OCI-LY3 (cell line): ENCODE measurements around the gene XPA.

Experiments
- H2AFZ ChIP-seq: fragments of 200-600, 300-600 bp; shearing (Covaris generic); 2 replicates; pipeline ENCODE4 v1.6.0; 2014; ENCODE audit warnings: antibody characterized with exemption, low read depth, low read length
- H3K27ac ChIP-seq: fragments of 200-600, 300-600 bp; sonication (generic); 2 replicates; pipeline ENCODE4 v1.5.1; 2014; ENCODE audit warnings: mild to moderate bottlenecking, low read length, moderate library complexity, mixed read lengths
- H3K27me3 ChIP-seq: fragments of 200-600, 300-600 bp; sonication (generic); 2 replicates; pipeline ENCODE4 v1.6.1; 2014; ENCODE audit warnings: low read depth, low read length, mixed read lengths
- H3K36me3 ChIP-seq: fragments of 200-600, 300-600 bp; sonication (generic); replicated peaks from 2 replicates; pipeline ENCODE3; 2014; ENCODE audit warnings: low read depth, low read length, mixed read lengths
- H3K4me1 ChIP-seq: fragments of 300-600, 200-600 bp; sonication (generic); 2 replicates; pipeline ENCODE4 v1.6.1; 2014; ENCODE audit warnings: low read length, mixed read lengths
- H3K4me2 ChIP-seq: fragments of 200-600, 300-600 bp; sonication (generic); 2 replicates; pipeline ENCODE4 v1.6.1; 2014; ENCODE audit warnings: low read length, mixed read lengths
- H3K4me3 ChIP-seq: fragments of 300-600, 200-600 bp; sonication (generic); 2 replicates; pipeline ENCODE4 v1.5.1; 2014; ENCODE audit warnings: antibody characterized with exemption, mild to moderate bottlenecking, low read length, moderate library complexity
- H3K79me2 ChIP-seq: fragments of 300-600, 200-600 bp; shearing (Covaris generic); 2 replicates; pipeline ENCODE4 v1.6.1; 2014; ENCODE audit warnings: mild to moderate bottlenecking, low read length, mixed read lengths
- H3K9ac ChIP-seq: fragments of 300-600, 200-600 bp; shearing (Covaris generic); 2 replicates; pipeline ENCODE4 v1.6.0; 2014; ENCODE audit warnings: mild to moderate bottlenecking, low read length, moderate library complexity
- H3K9me3 ChIP-seq: fragments of 200-600, 300-600 bp; shearing (Covaris generic); 2 replicates; pipeline ENCODE4 v1.6.1; 2014; ENCODE audit warnings: low read length, mixed read lengths; ENCODE audit not compliant: insufficient read depth
- H4K20me1 ChIP-seq: fragments of 200-600, 300-600 bp; sonication (generic); 2 replicates; pipeline ENCODE4 v1.6.1; 2016; ENCODE audit warnings: low read length, mixed read lengths; ENCODE audit not compliant: insufficient read depth
- EZH2phosphoT487 ChIP-seq: fragments of 200-600 bp; shearing (Covaris generic); IDR thresholded peaks from 2 replicates; pipeline ENCODE4 v1.6.1; 2018; ENCODE audit warnings: antibody characterized with exemption, mixed run types, low read depth
- TF ChIP-seq, protein P1 (sequence below): fragments of 200-600, 300-600 bp; sonication (generic); IDR thresholded peaks from 2 replicates; pipeline ENCODE4 v1.5.1; 2014; ENCODE audit warnings: antibody characterized with exemption, low read length, low read depth

Gene XPA

DNA sequence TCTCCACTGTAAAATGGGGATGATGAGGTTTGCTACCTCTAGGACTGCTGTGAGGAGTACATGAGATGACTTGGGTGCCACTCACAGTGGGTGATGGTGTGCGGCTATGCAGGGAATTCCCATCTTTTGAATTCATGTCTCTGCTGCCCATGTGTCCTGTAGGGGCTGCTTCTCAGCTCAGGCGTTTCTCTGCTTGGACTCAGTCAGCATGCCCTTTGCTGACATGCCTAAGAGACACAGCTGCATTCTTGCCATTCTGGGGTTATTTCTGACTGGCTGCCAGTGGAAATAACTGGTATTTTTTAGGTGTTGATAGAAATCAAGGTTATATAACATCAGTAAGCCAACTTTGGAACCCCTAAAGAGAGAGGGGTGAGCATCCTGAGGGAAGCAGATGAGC lies 24.3 kb upstream of the XPA start:
- no peak for TF ChIP-seq EZH2phosphoT487
- H3K9me3 ChIP-seq: no peaks in the 10 kb centered on the region
- no peak overlapping the region for H2AFZ ChIP-seq

DNA sequence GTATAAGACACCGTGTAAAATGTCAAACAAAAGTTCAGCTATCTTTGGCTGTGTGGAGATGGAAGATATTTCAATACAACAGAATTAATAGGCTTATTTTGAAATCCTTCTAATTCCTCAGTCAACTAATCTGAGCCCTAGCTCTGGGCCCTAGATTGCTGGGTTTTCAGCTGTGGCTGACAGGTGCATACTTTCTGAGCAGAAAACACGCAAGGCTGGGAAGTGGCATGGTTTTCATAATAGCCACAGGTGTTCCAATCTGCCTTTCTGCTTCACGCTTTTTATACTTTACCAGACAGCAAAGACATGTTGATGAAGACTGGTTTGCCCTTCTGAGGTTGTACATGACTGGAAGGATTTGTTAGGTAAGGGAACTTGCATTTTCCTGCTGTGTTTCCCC lies 20.7 kb upstream of the XPA start:
- Histone ChIP-seq H3K9ac (no peak overlapping the region), H3K4me1 (no peaks in the 10 kb centered on the region), H3K4me3 (no peak overlapping the region), H4K20me1 (no peaks in the 10 kb centered on the region), H2AFZ (no peak overlapping the region), H3K4me2 (no peak overlapping the region), H3K9me3 (no peaks in the 10 kb centered on the region), H3K27me3 (peaks cover 7% of the 10 kb centered on the region; the same call in 1 of the 2 replicates), H3K27ac (no peak overlapping the region), H3K79me2 (no peaks in the 10 kb centered on the region), H3K36me3 (no peaks in the 10 kb centered on the region)
- TF ChIP-seq, protein P1, sequence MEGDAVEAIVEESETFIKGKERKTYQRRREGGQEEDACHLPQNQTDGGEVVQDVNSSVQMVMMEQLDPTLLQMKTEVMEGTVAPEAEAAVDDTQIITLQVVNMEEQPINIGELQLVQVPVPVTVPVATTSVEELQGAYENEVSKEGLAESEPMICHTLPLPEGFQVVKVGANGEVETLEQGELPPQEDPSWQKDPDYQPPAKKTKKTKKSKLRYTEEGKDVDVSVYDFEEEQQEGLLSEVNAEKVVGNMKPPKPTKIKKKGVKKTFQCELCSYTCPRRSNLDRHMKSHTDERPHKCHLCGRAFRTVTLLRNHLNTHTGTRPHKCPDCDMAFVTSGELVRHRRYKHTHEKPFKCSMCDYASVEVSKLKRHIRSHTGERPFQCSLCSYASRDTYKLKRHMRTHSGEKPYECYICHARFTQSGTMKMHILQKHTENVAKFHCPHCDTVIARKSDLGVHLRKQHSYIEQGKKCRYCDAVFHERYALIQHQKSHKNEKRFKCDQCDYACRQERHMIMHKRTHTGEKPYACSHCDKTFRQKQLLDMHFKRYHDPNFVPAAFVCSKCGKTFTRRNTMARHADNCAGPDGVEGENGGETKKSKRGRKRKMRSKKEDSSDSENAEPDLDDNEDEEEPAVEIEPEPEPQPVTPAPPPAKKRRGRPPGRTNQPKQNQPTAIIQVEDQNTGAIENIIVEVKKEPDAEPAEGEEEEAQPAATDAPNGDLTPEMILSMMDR: no peak
- no peak for TF ChIP-seq EZH2phosphoT487

More for the DNA sequence above, 24.3 kb upstream of the XPA start:
- Histone ChIP-seq H3K4me2 (no peak overlapping the region), H3K4me3 (no peak overlapping the region), H3K27me3 (peaks cover 18% of the 10 kb centered on the region), H3K36me3 (no peaks in the 10 kb centered on the region), H4K20me1 (no peaks in the 10 kb centered on the region), H3K27ac (no peak overlapping the region), H3K9ac (no peak overlapping the region), H3K79me2 (no peaks in the 10 kb centered on the region), H3K4me1 (no peaks in the 10 kb centered on the region)

DNA sequence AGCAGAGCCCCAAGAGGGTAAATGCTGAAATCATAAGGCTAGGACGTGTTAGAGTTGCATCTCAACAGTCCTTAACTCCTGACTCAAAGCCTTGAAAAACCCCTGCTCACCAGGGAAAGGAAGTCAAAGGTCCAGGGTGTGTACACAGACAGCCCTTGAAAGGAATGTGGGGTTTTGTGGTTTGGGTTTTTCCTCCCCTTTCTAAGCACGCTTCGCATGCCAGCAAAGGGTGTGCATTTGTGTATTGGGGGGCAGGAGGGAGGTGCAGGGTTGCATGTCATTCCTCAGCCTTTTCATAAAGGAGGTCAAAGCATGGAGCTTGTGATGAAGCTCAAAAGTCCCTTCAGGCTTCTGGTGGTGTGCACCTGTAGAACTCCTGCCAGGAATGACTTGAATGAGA lies 17.3 kb upstream of the XPA start:
- H3K27ac ChIP-seq: no peak overlapping the region
- no peak overlapping the region for H2AFZ ChIP-seq
- H3K4me1 ChIP-seq: no peaks in the 10 kb centered on the region
- H3K36me3 ChIP-seq: no peaks in the 10 kb centered on the region
- no peak overlapping the region for H3K4me2 ChIP-seq
- no peak overlapping the region for H3K9ac ChIP-seq
- no peak for TF ChIP-seq EZH2phosphoT487
- TF ChIP-seq, protein P1: no peak
- no peak overlapping the region for H3K4me3 ChIP-seq
- H3K27me3 ChIP-seq: no peaks in the 10 kb centered on the region; the same call in 1 of the 2 replicates
- no peaks in the 10 kb centered on the region for H4K20me1 ChIP-seq
- H3K79me2 ChIP-seq: no peaks in the 10 kb centered on the region
- H3K9me3 ChIP-seq: no peaks in the 10 kb centered on the region

DNA sequence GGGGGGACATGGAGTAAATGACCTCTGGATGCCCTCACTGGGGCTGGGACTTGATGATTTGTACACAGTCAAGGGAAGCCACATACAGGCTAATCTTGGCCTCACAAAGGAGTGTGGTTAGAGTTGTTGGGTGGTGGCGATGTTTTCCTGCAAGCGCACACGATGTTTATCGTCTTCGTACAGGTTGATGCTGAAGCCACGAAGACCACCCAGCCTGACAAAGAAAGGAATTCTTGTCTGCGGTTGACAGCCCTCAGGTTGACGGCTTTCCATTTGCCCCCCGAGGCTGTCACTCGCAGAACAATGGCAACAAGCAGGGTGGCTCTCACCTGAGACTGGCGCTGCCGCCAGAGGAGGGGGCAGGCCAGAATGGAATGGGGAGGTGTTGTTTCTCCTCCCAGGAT lies 14.1 kb upstream of the XPA start:
- H3K4me2 ChIP-seq: no peak overlapping the region

More for the DNA sequence above, 14.1 kb upstream of the XPA start:
- no peak overlapping the region for H3K27ac ChIP-seq
- H4K20me1 ChIP-seq: no peaks in the 10 kb centered on the region
- H3K36me3 ChIP-seq: no peaks in the 10 kb centered on the region
- H3K79me2 ChIP-seq: no peaks in the 10 kb centered on the region
- H3K4me1 ChIP-seq: no peaks in the 10 kb centered on the region
- TF ChIP-seq EZH2phosphoT487: no peak
- TF ChIP-seq, protein P1: no peak
- H3K27me3 ChIP-seq: peaks cover 6% of the 10 kb centered on the region; the same call in 1 of the 2 replicates
- H2AFZ ChIP-seq: no peak overlapping the region
- H3K9ac ChIP-seq: no peak overlapping the region
- H3K4me3 ChIP-seq: no peak overlapping the region
- no peaks in the 10 kb centered on the region for H3K9me3 ChIP-seq
